PC-9 (cell line): Measurements from ENCODE around the gene TTLL5.

Experiments
- EZH2 ChIP-seq: fragments of 200-600 bp; sonication (generic); IDR thresholded peaks from 2 replicates; pipeline ENCODE4 v1.8.0; 2017; ENCODE audit warnings: antibody characterized with exemption, low read depth
- TF ChIP-seq, protein P1 (sequence below): fragments of 200-600 bp; sonication (generic); conservative IDR thresholded peaks from 2 replicates; pipeline ENCODE4 v1.6.1; 2017; ENCODE audit warnings: mixed run types, antibody characterized with exemption, mild to moderate bottlenecking, moderate library complexity

DNA sequence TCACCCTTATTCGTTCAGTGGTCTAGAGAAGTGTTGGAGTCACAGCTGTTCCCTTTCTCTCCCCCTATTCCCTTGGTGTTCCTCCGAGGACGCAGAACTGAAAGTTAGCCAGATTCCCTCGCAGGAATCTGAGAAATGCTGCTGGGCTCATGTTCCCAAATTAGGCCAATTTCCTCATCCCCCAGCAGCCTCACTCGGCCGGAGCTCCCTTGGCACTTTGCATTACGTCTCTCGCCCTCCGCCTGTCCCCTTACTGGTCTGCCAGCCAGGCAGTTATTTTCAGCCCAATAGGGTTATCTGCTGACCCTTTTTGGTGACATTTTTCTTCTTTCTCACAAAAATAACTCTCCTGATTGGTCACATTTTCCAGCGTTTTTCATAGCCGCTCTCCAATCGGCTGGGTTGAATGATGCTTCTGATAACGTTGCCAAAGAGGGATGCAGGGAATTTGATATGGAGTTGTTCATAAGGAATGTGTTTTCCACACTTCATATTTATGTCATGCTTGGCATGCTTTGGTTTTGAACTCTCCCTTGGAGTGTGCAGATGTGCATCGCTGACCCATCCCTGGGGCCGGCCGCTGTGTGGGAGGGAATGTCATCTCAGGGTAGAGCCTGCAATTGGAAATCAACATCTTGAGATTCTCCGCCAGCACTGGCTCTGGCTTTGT is 334.5 kb downstream of the TTLL5 start:
- TF ChIP-seq EZH2 = no peak
- TF ChIP-seq, protein P1, sequence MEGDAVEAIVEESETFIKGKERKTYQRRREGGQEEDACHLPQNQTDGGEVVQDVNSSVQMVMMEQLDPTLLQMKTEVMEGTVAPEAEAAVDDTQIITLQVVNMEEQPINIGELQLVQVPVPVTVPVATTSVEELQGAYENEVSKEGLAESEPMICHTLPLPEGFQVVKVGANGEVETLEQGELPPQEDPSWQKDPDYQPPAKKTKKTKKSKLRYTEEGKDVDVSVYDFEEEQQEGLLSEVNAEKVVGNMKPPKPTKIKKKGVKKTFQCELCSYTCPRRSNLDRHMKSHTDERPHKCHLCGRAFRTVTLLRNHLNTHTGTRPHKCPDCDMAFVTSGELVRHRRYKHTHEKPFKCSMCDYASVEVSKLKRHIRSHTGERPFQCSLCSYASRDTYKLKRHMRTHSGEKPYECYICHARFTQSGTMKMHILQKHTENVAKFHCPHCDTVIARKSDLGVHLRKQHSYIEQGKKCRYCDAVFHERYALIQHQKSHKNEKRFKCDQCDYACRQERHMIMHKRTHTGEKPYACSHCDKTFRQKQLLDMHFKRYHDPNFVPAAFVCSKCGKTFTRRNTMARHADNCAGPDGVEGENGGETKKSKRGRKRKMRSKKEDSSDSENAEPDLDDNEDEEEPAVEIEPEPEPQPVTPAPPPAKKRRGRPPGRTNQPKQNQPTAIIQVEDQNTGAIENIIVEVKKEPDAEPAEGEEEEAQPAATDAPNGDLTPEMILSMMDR = no peak
